A549 treated with ZK216348 at 1 μM for 4 hours (cell line): Measurements from ENCODE around the gene RBM33. TPM values are rescaled to one million over a fixed set of nuclear protein-coding genes. Genes with fewer than 3 reads are reported as not detected.

Experiments used
- total RNA-seq: library from RNA; stranded (reverse); fragments of 200-300 nt; extraction: Qiagen RNA extraction; gene quantifications from 5 replicates; pipeline ENCODE4 v1.2.3, GENCODE V29; 2022; ENCODE audit warnings: low read depth

Gene RBM33
- 21.7 to 31.9 TPM (median 26.1 TPM) in 5 replicates for total RNA-seq

DNA sequence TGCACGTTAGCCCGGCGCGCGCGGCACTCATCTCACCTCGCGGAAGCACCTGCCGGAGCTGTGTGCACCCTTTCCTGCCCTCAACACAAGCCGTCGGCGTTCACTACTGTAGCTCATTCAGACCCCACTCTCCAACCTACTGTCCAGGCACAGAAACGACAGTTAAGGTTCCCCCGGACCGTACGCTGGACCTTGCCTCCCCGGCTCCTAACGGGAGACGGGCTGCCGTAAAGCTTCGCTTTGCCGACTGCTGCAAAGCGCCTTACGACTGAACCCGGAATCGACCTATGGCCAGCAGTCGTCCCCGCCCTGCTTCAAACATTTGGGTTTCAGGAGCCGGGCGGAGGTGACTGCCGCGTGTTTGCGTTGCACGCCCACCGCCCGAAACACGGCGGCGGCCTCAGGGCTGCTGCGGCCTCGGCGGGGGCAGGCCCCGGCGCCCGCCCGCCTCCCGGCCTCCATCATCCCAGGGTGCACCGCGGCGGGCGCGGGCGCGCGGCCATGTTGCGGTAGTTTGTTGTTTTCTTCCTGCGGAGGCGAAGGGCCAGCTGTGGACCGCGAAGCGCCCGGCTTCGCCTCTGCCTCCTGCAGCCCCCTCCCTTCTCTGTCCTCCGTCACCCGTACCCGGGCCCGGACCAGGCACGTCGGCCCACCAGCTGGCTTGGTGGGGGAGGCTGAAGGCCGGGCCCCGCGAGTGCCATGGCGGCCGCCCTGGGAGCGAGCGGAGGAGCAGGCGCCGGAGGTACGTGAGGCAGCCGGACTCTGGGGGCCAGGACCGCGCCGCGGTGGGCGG, at the start of gene RBM33:
RBM33 (plus strand) TSS at position 484 of the 793 bp plus-strand sequence; CDS start at position 700, 216 bp downstream.

GRCh38 chr7:155811895-155812761, 167.7 kb downstream of the RBM33 start, which contains the start of gene SHH:
Gene SHH (minus strand): TSS chr7:155812463. CDS start chr7:155812122, 341 bp downstream.

Other genes starting within 250 kb of the RBM33 start
- 0.62 to 1.0 TPM (median 0.96 TPM) in 5 replicates for gene EN2, start 186.5 kb upstream of the RBM33 start, total RNA-seq
- gene CNPY1, start 98.1 kb upstream of the RBM33 start, total RNA-seq, result not detected in 5 replicates
- gene SHH, start 167.8 kb downstream of the RBM33 start, total RNA-seq, result 0.88 to 2.2 TPM (median 1.2 TPM) in 5 replicates